GM10847 (cell line): ENCODE data around the gene SIAH3.

Experiments used
- POLR2A ChIP-seq: IDR thresholded peaks from 2 replicates; pipeline ENCODE4 v1.6.1; 2011; ENCODE audit not compliant: insufficient read length; ENCODE audit errors: extremely low read depth

Gene SIAH3, protein sequence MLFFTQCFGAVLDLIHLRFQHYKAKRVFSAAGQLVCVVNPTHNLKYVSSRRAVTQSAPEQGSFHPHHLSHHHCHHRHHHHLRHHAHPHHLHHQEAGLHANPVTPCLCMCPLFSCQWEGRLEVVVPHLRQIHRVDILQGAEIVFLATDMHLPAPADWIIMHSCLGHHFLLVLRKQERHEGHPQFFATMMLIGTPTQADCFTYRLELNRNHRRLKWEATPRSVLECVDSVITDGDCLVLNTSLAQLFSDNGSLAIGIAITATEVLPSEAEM

DNA sequence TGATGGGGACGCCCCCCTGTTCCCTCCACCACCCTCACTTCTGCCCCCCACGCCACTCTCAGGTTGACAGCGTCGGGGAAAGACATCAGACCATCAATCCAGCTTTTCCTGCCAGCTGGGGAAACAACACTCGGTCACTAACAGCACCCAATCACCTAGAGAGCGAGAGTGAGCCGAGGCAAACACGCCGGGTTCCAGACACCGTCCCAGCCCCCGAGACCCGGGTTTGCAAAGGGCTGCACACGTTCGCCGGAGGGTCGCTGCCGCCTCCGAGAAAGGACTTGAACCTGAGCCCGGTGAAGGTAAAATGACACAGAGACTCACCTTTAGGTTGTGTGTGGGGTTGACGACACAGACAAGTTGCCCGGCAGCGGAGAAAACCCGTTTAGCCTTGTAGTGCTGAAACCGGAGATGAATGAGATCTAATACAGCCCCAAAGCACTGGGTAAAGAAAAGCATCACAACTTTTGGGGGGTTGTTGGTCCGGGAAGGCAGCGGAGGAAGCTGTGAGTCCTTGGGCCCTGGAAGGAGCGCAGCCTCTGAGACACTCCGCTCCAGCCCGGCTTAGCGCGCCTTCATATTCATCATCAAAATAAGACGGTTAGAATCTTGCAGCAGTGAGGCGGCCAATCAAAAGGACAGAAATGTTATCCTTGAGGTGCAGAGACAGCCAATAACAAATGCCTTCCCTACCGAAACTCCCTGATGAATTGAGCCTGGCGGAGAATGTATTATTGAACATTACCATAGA is at the start of gene SIAH3:
Gene SIAH3, minus strand, starts transcription at position 583 of the 751 bp plus-strand sequence. Its CDS starts 124 bp downstream, at position 459.
- no peak for TF ChIP-seq POLR2A

GRCh38 chr13:45899406-45899805 is 47.9 kb upstream of the SIAH3 start:
- TF ChIP-seq POLR2A: no peak

- no peak for TF ChIP-seq POLR2A
These were observed 46.0 kb upstream of the SIAH3 start for GRCh38 chr13:45897562-45897961.

DNA sequence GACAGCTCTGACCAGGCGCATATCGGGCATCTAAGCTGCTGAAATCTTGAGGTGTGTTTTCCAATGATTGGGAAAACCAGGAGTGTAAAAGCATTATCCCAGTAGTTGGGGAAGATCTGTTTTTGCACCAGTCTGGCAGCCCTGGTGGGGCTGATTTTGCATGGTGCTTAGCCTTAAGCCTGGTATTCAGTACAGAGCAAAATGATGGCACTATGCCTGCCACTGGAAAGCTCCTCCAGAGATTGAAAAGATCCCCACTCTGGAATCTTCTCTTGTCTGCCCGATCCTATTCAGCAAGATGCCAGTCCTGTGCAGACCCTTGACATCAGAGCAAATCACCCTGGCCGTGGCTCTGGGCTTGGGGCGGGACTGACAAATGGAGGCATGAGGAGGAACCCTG is 44.7 kb upstream of the SIAH3 start:
- TF ChIP-seq POLR2A: no peak

- no peak for TF ChIP-seq POLR2A
These were observed 44.3 kb upstream of the SIAH3 start for GRCh38 chr13:45895881-45896280.

GRCh38 chr13:45892513-45892912 is 41.0 kb upstream of the SIAH3 start:
- TF ChIP-seq POLR2A: no peak

- TF ChIP-seq POLR2A: no peak
These were observed 38.2 kb upstream of the SIAH3 start for GRCh38 chr13:45889590-45890243.

DNA sequence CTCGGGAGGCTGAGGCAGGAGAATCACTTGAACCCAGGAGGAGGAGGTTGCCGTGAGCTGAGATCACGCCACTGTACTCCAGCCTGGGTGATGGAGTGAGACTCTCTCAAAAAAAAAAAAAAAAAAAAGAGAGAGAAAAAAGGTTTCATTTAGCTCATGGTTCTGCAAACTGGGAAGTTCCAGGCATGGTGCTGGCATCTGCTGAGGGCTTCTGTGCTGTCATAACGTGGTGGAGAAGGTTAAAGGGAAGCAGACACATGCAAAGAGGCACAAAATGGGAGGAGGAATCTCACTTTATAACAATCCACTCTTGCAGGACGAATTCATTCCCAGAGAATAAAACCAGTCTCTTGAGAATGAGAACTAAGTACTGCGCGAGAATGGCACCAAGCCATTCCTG is 34.9 kb upstream of the SIAH3 start:
- no peak for TF ChIP-seq POLR2A

DNA sequence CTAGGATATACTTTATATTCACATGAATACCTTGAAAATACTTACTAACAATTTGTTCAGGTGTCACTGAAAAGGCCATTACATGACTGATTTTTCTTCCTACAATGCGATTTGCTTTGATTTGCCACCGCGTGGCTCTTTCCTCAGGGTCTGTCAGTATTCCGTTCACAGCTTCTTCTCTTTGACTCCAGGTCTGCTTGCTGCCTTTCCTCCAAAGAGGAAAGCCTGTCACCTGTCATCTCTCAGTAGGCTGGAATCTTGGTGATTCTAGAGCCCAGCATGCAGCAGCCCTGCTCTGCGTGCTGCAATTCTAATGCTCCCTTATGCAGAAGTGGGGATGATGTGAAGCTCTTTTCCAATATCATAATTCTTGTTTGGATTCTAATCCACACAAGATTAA is 33.6 kb upstream of the SIAH3 start:
- TF ChIP-seq POLR2A: no peak

GRCh38 chr13:45882626-45883025 is 31.1 kb upstream of the SIAH3 start:
- TF ChIP-seq POLR2A: no peak

GRCh38 chr13:45881353-45881752 is 29.8 kb upstream of the SIAH3 start:
- TF ChIP-seq POLR2A: no peak

DNA sequence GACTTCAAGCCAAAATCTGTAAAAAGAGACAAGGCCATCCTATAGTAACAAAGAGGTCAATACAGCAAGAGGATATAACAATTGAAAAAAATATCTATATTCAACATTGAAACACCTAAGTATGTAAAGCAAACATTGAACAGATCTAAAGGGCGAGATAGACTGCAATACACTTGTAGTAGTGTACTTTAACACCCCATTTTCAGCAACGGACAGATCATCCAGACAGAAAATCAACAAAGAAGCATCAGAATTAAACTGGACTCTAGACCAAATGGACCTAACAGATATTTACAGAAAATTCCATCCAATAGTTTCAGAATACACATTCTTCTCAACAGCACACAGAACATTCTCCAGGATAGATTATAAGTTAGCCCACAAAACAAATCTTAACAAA is 28.7 kb upstream of the SIAH3 start:
- no peak for TF ChIP-seq POLR2A

GRCh38 chr13:45879666-45880065 is 28.1 kb upstream of the SIAH3 start:
- no peak for TF ChIP-seq POLR2A

GRCh38 chr13:45878966-45879365 is 27.4 kb upstream of the SIAH3 start:
- no peak for TF ChIP-seq POLR2A

DNA sequence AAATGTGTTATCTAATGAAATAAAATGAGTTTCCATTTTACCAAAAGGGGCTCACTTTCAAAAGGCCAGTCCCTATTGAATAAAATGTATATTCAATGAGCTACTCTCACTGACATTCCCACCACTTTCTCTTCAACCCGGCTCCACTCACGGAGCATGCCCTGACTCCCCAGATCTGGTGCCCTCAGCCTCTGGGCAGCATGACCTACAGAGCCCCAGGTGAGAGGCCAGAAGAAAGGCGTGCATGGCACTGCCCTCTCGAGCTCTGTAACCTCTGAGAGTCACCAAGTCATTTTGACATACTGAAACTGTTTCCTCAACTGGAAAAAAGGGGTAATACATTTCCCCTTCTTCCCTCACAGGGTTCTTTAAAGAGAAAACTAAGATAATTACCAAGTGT is 25.2 kb upstream of the SIAH3 start:
- no peak for TF ChIP-seq POLR2A

DNA sequence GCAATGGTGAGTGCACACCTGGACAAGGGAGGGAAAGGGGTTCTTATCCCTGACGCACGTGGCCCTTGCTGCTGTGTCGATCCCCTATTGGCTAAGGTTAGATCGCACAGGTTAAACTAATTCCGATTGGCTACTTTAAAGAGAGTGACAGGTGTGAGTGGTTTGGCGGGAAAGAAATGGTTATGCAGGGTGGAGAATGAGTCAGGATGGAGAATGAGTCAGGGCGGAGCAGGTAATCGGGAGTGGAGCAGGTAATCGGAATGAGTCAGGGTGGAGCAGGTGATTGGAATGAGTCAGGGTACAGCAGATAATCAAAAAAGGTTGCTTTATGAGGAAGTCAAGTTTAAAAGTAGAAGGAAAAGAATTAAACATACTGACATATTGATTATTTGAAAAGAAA is 24.4 kb upstream of the SIAH3 start:
- no peak for TF ChIP-seq POLR2A
